ENCODE results near the gene KPTN.

DNA sequence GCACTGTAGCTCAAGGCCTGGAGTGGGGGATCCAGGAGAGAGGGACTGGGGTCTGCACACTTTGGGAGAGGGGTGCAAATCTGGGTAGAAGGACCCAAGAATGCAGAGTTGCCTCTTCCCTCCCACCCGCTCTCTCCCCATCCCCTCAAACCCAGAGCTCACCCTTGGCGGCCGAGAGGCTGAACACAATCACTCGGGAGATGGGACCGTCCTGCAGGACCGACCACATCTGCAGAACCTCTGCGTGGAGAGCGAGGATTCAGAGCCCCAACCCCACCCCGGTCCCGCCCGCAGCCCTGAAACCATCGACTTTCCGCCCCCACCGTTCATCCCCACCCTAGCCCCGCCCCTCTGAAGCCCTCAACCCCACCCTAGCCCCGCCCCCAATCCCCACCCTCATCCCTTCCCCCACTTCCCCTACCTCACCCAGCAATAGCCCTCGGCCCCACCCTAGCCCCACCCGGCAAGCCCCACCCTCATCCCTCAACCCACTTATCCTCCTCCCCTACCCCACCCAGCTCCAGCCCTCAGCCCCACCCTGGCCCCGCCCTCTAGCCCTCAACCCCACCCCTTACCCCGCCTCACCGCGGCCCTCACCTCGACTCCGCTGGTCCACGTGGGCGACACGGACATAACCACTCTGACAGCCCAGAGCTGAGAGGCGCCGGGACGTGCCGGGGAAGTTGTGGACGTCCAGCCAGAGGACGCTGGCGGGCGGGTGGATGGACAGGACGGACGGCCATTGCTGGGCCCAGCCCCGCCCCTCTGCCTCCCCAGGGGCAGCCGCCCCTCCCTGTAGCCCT lies 4.1 kb downstream of the KPTN start:
- TF ChIP-seq, protein P1, sequence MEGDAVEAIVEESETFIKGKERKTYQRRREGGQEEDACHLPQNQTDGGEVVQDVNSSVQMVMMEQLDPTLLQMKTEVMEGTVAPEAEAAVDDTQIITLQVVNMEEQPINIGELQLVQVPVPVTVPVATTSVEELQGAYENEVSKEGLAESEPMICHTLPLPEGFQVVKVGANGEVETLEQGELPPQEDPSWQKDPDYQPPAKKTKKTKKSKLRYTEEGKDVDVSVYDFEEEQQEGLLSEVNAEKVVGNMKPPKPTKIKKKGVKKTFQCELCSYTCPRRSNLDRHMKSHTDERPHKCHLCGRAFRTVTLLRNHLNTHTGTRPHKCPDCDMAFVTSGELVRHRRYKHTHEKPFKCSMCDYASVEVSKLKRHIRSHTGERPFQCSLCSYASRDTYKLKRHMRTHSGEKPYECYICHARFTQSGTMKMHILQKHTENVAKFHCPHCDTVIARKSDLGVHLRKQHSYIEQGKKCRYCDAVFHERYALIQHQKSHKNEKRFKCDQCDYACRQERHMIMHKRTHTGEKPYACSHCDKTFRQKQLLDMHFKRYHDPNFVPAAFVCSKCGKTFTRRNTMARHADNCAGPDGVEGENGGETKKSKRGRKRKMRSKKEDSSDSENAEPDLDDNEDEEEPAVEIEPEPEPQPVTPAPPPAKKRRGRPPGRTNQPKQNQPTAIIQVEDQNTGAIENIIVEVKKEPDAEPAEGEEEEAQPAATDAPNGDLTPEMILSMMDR (IDR thresholded peaks at IDR 0.05; ENCODE audit: poor library complexity), result no peak
- TF ChIP-seq EZH2 (IDR thresholded peaks at IDR 0.05; ENCODE audit: borderline replicate concordance) (no peak), EZH2phosphoT487 (IDR thresholded peaks at IDR 0.05; ENCODE audit: low read depth, severe bottlenecking, unreplicated experiment) (no peak)

Data from hepatocyte (in vitro differentiated cells).